HG03159 (cell line): ENCODE measurements around the gene UPK2.

ENCODE experiments used
- ATAC-seq: cut with Tn5 transposase; IDR thresholded peaks from one replicate; pipeline ENCODE4 v1.9.1; 2021; ENCODE audit warnings: mild to moderate bottlenecking, moderate library complexity; ENCODE audit not compliant: unreplicated experiment

UPK2 gene

GRCh38 chr11:118917481-118918127, 38.5 kb upstream of the UPK2 start:
- no peak for ATAC-seq

GRCh38 chr11:118918128-118918685, 37.9 kb upstream of the UPK2 start:
- ATAC-seq, result no peak

- no peak for ATAC-seq
These were observed 37.3 kb upstream of the UPK2 start for GRCh38 chr11:118918686-118919280.

GRCh38 chr11:118921121-118921928, 34.8 kb upstream of the UPK2 start:
- no peak for ATAC-seq

- no peak for ATAC-seq
These were observed 34.0 kb upstream of the UPK2 start for GRCh38 chr11:118921929-118922744.

GRCh38 chr11:118922745-118923627, 33.1 kb upstream of the UPK2 start:
- ATAC-seq, result no peak

- no peak for ATAC-seq
These were observed 32.1 kb upstream of the UPK2 start for GRCh38 chr11:118923721-118924587.

- ATAC-seq, result no peak
These were observed 31.2 kb upstream of the UPK2 start for GRCh38 chr11:118924591-118925585.

- no peak for ATAC-seq
These were observed 28.5 kb upstream of the UPK2 start for GRCh38 chr11:118927554-118928100.

- peak; percentile 40 for ATAC-seq
These were observed 27.8 kb upstream of the UPK2 start for GRCh38 chr11:118928101-118928869.

- no peak for ATAC-seq
These were observed 27.1 kb upstream of the UPK2 start for GRCh38 chr11:118928870-118929500.

- ATAC-seq, result no peak
These were observed 26.5 kb upstream of the UPK2 start for GRCh38 chr11:118929501-118930093.

GRCh38 chr11:118930094-118930712, 25.9 kb upstream of the UPK2 start:
- ATAC-seq, result no peak

GRCh38 chr11:118931571-118931970, 24.5 kb upstream of the UPK2 start:
- no peak for ATAC-seq

GRCh38 chr11:118933486-118933885, 22.6 kb upstream of the UPK2 start:
- no peak for ATAC-seq
